Measurements from ENCODE around the gene KIF3A. TPM values are rescaled to one million over a fixed set of nuclear protein-coding genes. Genes with fewer than 3 reads are reported as not detected.

Gene KIF3A
- total and polyA plus RNA-seq, 2 of the 8 experiments (the other 6 are each of a cell fraction or from before 2014, with no cell fraction given): 3.1 to 13.1 TPM

- no peak for TF ChIP-seq SUZ12 (IDR thresholded peaks at IDR 0.05; ENCODE audit: low read length)
- no peak for TF ChIP-seq BRCA1 (IDR thresholded peaks at IDR 0.05; ENCODE audit: low read depth, low read length)
- no peak for TF ChIP-seq KDM4A (IDR thresholded peaks at IDR 0.05; ENCODE audit: low read depth, low read length, severe bottlenecking)
- no peak for TF ChIP-seq TEAD4 (IDR thresholded peaks at IDR 0.05; ENCODE audit: low read depth, low read length)
- TF ChIP-seq CEBPB (IDR thresholded peaks at IDR 0.05; ENCODE audit: low read depth, low read length): no peak
- no peak for TF ChIP-seq GTF2F1 (IDR thresholded peaks at IDR 0.05; ENCODE audit: borderline replicate concordance, low read depth, low read length)
- TF ChIP-seq EGR1 (IDR thresholded peaks at IDR 0.05; ENCODE audit: borderline replicate concordance, low read depth, low read length): no peak
These were observed 28.1 kb upstream of the KIF3A start (continued) for GRCh38 chr5:132765311-132766019.
